Thymus (tissue), 11 donors: ENCODE data around the gene NR6A1. TPM values are rescaled to one million over a fixed set of nuclear protein-coding genes. Genes with fewer than 3 reads are reported as not detected.

ENCODE experiments used
- DNase-seq, 9 donors: peaks; one replicate each; pipeline ENCODE4 v3.0.0-alpha.2; 2013; ENCODE audit warnings: low spot score in 9 of 9, low read depth in 6 of 9, missing footprints in 1 of 9
- H3K27ac ChIP-seq, 2 donors: one replicate each; pipeline ENCODE4 v1.5.1; 2013; ENCODE audit warnings: control low read depth in 1 of 2, low read depth in 1 of 2, low read length in 1 of 2, mild to moderate bottlenecking in 1 of 2, moderate library complexity in 1 of 2
- H3K27me3 ChIP-seq, 2 donors: one replicate each; pipeline ENCODE4 v1.5.1; 2013; ENCODE audit warnings: low read length in 1 of 2; ENCODE audit not compliant: control insufficient read depth in 2 of 2, insufficient read depth in 1 of 2
- H3K36me3 ChIP-seq, 2 donors: one replicate each; pipeline ENCODE4 v1.5.1; 2013; ENCODE audit warnings: low read length in 1 of 2, mild to moderate bottlenecking in 1 of 2, moderate library complexity in 1 of 2; ENCODE audit not compliant: control insufficient read depth in 2 of 2, insufficient read depth in 2 of 2
- H3K4me1 ChIP-seq, 2 donors: one replicate each; pipeline ENCODE4 v1.5.1; 2013; ENCODE audit warnings: low read length in 2 of 2; ENCODE audit not compliant: control insufficient read depth in 2 of 2, insufficient read depth in 2 of 2
- H3K4me3 ChIP-seq, 2 donors: one replicate each; pipeline ENCODE4 v1.5.1; 2013; ENCODE audit warnings: low read length in 2 of 2, control low read depth in 1 of 2, mild to moderate bottlenecking in 1 of 2
- H3K9me3 ChIP-seq, 2 donors: one replicate each; pipeline ENCODE4 v1.5.1; 2013; ENCODE audit warnings: low read length in 1 of 2, mild to moderate bottlenecking in 1 of 2; ENCODE audit not compliant: control insufficient read depth in 2 of 2, insufficient read depth in 1 of 2
- whole genome bisulfite sequencing: extraction: QIAGEN DNeasy Blood & Tissue Kit; methylation state at CpG from one replicate; pipeline ENCODE4 v1.1.7; 2013; 5-methylcytosine and 5-hydroxymethylcytosine counted together
- polyA plus RNA-seq: library from polyadenylated mRNA; stranded (reverse); fragments of 200-250 nt; gene quantifications from one replicate; pipeline ENCODE4 v1.2.3, GENCODE V29; 2013
- total RNA-seq: library from RNA; stranded (reverse); fragments of 120-200 nt; gene quantifications from one replicate; pipeline ENCODE4 v1.2.4, GENCODE V29; 2013
- donor health status: healthy.

The NR6A1 gene
- total and polyA plus RNA-seq, 2 donors: 0.47 to 0.52 TPM

- Histone ChIP-seq H3K9me3 (no peaks in the 10 kb centered on the region), H3K27ac (no peak overlapping the region), H3K4me3 (no peak overlapping the region), H3K4me1 (no peaks in the 10 kb centered on the region), H3K27me3 (no peaks in the 10 kb centered on the region), H3K36me3 (no peaks in the 10 kb centered on the region)
- no peak for DNase-seq
- WGBS: 86% methylated on average over 6 of the region's 6 CpGs
Measured at GRCh38 chr9:124716808-124717207, 54.3 kb downstream of the NR6A1 start.

GRCh38 chr9:124710766-124711165 is 60.3 kb downstream of the NR6A1 start:
- no peak overlapping the region for H3K4me3 ChIP-seq
- no peaks in the 10 kb centered on the region for H3K36me3 ChIP-seq
- H3K27ac ChIP-seq: no peak overlapping the region
- 98% methylated on average over 4 of the region's 4 CpGs for WGBS
- no peaks in the 10 kb centered on the region for H3K27me3 ChIP-seq
- H3K4me1 ChIP-seq: no peaks in the 10 kb centered on the region
- no peaks in the 10 kb centered on the region for H3K9me3 ChIP-seq
- DNase-seq: no peak

GRCh38 chr9:124709292-124709690 is 61.8 kb downstream of the NR6A1 start:
- H3K27me3 ChIP-seq: no peaks in the 10 kb centered on the region
- H3K4me1 ChIP-seq: no peaks in the 10 kb centered on the region
- WGBS: 97% methylated on average over 2 of the region's 2 CpGs
- DNase-seq: no peak
- H3K9me3 ChIP-seq: no peaks in the 10 kb centered on the region
- H3K36me3 ChIP-seq: no peaks in the 10 kb centered on the region
- no peak overlapping the region for H3K4me3 ChIP-seq
- H3K27ac ChIP-seq: no peak overlapping the region

- no peaks in the 10 kb centered on the region for H3K36me3 ChIP-seq
- H3K9me3 ChIP-seq: no peaks in the 10 kb centered on the region
- H3K27me3 ChIP-seq: no peaks in the 10 kb centered on the region
- no peak overlapping the region for H3K27ac ChIP-seq
- no peaks in the 10 kb centered on the region for H3K4me1 ChIP-seq
- 100% methylated on average over 1 of the region's 1 CpG for WGBS
- no peak for DNase-seq
- H3K4me3 ChIP-seq: no peak overlapping the region
Measured at GRCh38 chr9:124708633-124709291, 62.3 kb downstream of the NR6A1 start.

GRCh38 chr9:124708074-124708473 is 63.0 kb downstream of the NR6A1 start:
- no peaks in the 10 kb centered on the region for H3K36me3 ChIP-seq
- H3K27me3 ChIP-seq: no peaks in the 10 kb centered on the region
- H3K27ac ChIP-seq: no peak overlapping the region
- no peaks in the 10 kb centered on the region for H3K9me3 ChIP-seq
- no peak overlapping the region for H3K4me3 ChIP-seq
- H3K4me1 ChIP-seq: no peaks in the 10 kb centered on the region
- WGBS: 93% methylated on average over 2 of the region's 2 CpGs
- no peak for DNase-seq

GRCh38 chr9:124707666-124708065 is 63.4 kb downstream of the NR6A1 start:
- Histone ChIP-seq H3K36me3 (no peaks in the 10 kb centered on the region), H3K9me3 (no peaks in the 10 kb centered on the region), H3K27ac (no peak overlapping the region), H3K4me1 (no peaks in the 10 kb centered on the region), H3K27me3 (no peaks in the 10 kb centered on the region), H3K4me3 (no peak overlapping the region)
- no peak for DNase-seq
- 96% methylated on average over 3 of the region's 3 CpGs for WGBS

- no peaks in the 10 kb centered on the region for H3K27me3 ChIP-seq
- 98% methylated on average over 7 of the region's 7 CpGs for WGBS
- H3K4me1 ChIP-seq: no peaks in the 10 kb centered on the region
- H3K27ac ChIP-seq: no peak overlapping the region
- H3K9me3 ChIP-seq: no peaks in the 10 kb centered on the region
- H3K4me3 ChIP-seq: no peak overlapping the region
- DNase-seq: no peak
- H3K36me3 ChIP-seq: no peaks in the 10 kb centered on the region
Measured at GRCh38 chr9:124706685-124707084, 64.4 kb downstream of the NR6A1 start.

- no peaks in the 10 kb centered on the region for H3K27me3 ChIP-seq
Measured at GRCh38 chr9:124699575-124699974, 71.5 kb downstream of the NR6A1 start.

GRCh38 chr9:124698265-124698664 is 72.8 kb downstream of the NR6A1 start:
- DNase-seq: no peak
- WGBS: 88% methylated on average over 6 of the region's 6 CpGs
- no peak overlapping the region for H3K27ac ChIP-seq
- no peaks in the 10 kb centered on the region for H3K27me3 ChIP-seq
- no peak overlapping the region for H3K4me3 ChIP-seq
- no peaks in the 10 kb centered on the region for H3K36me3 ChIP-seq
- H3K9me3 ChIP-seq: no peaks in the 10 kb centered on the region
- peaks cover 2 to 3% of the 10 kb centered on the region in 2 donors for H3K4me1 ChIP-seq

More at GRCh38 chr9:124699575-124699974, 71.5 kb downstream of the NR6A1 start:
- Histone ChIP-seq H3K9me3 (no peaks in the 10 kb centered on the region), H3K27ac (no peak overlapping the region), H3K4me1 (no peaks in the 10 kb centered on the region), H3K36me3 (no peaks in the 10 kb centered on the region), H3K4me3 (no peak overlapping the region)
- 97% methylated on average over 5 of the region's 5 CpGs for WGBS
- no peak for DNase-seq
